GM23248 (cell line): ENCODE measurements around the gene FGGY. TPM values are rescaled to one million over a fixed set of nuclear protein-coding genes. Genes with fewer than 3 reads are reported as not detected.
"Not testable (repeated sequence)": the region's sequence is repeated elsewhere in the genome, so short reads cannot be mapped to it uniquely, and the experiment has no call there.

ENCODE experiments used
- DNase-seq: peaks from one replicate; pipeline ENCODE4 v3.0.0-alpha.2; 2015
- H2AFZ ChIP-seq: fragments of 200-600 bp; sonication (generic); 2 replicates; pipeline ENCODE4 v1.6.1; 2016; ENCODE audit warnings: antibody characterized with exemption
- H3F3A ChIP-seq: fragments of 200-600 bp; sonication (generic); 2 replicates; pipeline ENCODE4 v1.6.1; 2016; ENCODE audit warnings: mild to moderate bottlenecking, antibody characterized with exemption, mixed run types; ENCODE audit not compliant: insufficient read depth
- H3K27ac ChIP-seq: fragments of 200-600 bp; sonication (generic); 2 replicates; pipeline ENCODE4 v1.5.1; 2016; ENCODE audit warnings: mild to moderate bottlenecking
- H3K27me3 ChIP-seq: fragments of 200-600 bp; sonication (generic); replicated peaks from 2 replicates; pipeline ENCODE4 v1.6.1; 2016; ENCODE audit warnings: mild to moderate bottlenecking; ENCODE audit not compliant: insufficient read depth
- H3K36me3 ChIP-seq: fragments of 200-600 bp; sonication (generic); 2 replicates; pipeline ENCODE4 v1.6.1; 2016; ENCODE audit warnings: low read depth, mild to moderate bottlenecking
- H3K4me1 ChIP-seq: fragments of 200-600 bp; sonication (generic); 2 replicates; pipeline ENCODE4 v1.6.1; 2016; ENCODE audit warnings: mild to moderate bottlenecking; ENCODE audit not compliant: insufficient read depth
- H3K4me2 ChIP-seq: fragments of 200-600 bp; sonication (generic); one replicate; pipeline ENCODE4 v1.6.1; 2016; ENCODE audit warnings: mild to moderate bottlenecking; ENCODE audit not compliant: unreplicated experiment
- H3K4me3 ChIP-seq: fragments of 200-600 bp; sonication (generic); 2 replicates; pipeline ENCODE4 v1.5.1; 2016; ENCODE audit warnings: mild to moderate bottlenecking
- H3K79me2 ChIP-seq: fragments of 200-600 bp; sonication (generic); 2 replicates; pipeline ENCODE4 v1.6.1; 2016; ENCODE audit warnings: mild to moderate bottlenecking; ENCODE audit not compliant: insufficient read depth
- H3K9ac ChIP-seq: fragments of 200-600 bp; sonication (generic); 2 replicates; pipeline ENCODE4 v1.6.1; 2016; ENCODE audit warnings: mild to moderate bottlenecking
- H3K9me2 ChIP-seq: fragments of 200-600 bp; sonication (generic); 2 replicates; pipeline ENCODE4 v1.6.1; 2016; ENCODE audit warnings: mixed run types, mild to moderate bottlenecking, moderate library complexity; ENCODE audit not compliant: insufficient read depth
- H3K9me3 ChIP-seq: fragments of 200-600 bp; sonication (generic); one replicate; pipeline ENCODE4 v1.6.1; 2017; ENCODE audit warnings: low read depth
- H4K20me1 ChIP-seq: fragments of 200-600 bp; sonication (generic); 2 replicates; pipeline ENCODE4 v1.6.0; 2016; ENCODE audit not compliant: insufficient read depth
- EZH2 ChIP-seq: fragments of 200-600 bp; sonication (generic); IDR thresholded peaks from 2 replicates; pipeline ENCODE4 v1.6.1; 2018; ENCODE audit warnings: antibody characterized with exemption, mild to moderate bottlenecking; ENCODE audit not compliant: insufficient read depth, poor library complexity, severe bottlenecking
- EZH2phosphoT487 ChIP-seq: fragments of 200-600 bp; sonication (generic); IDR thresholded peaks from 2 replicates; pipeline ENCODE4 v1.6.1; 2018; ENCODE audit warnings: antibody characterized with exemption, moderate library complexity, mild to moderate bottlenecking, low read depth; ENCODE audit not compliant: insufficient read depth
- WGBS, 2 experiments: methylation state at CpG; one replicate each; pipeline ENCODE4 v1.1.6; 2015 to 2017; ENCODE audit warnings: low lambda C conversion rate in 2 of 2, low coverage in 1 of 2; ENCODE audit errors: missing lambda C conversion rate in 2 of 2; 5-methylcytosine and 5-hydroxymethylcytosine counted together
- in situ Hi-C: fragments of 300-500 bp; cut with MboI; formaldehyde crosslinking; loops from 2 replicates; pipeline ENCODE4 v1.15.0; 2020
- polyA plus RNA-seq: library from polyadenylated mRNA; unstranded; fragments of >200 nt; fragmentation: Nextera tagmentation; extraction: Ambion mirVana; gene quantifications from 2 replicates; pipeline ENCODE4 v1.2.1, GENCODE V29; 2016
- total RNA-seq: library from RNA; depleted of rRNA; stranded (reverse); fragments of >200 nt; shearing (Covaris generic); gene quantifications from 2 replicates; pipeline ENCODE4 v1.2.3, GENCODE V29; 2014

Gene FGGY
- total and polyA plus RNA-seq, 2 experiments from 2014 or later = 12.8 to 16.9 TPM

- Histone ChIP-seq H3F3A (peaks cover 3% of the 10 kb centered on the region; the same call in 1 of the 2 replicates), H3K9me3 (no peaks in the 10 kb centered on the region), H3K36me3 (no peaks in the 10 kb centered on the region), H3K27me3 (no peaks in the 10 kb centered on the region), H3K79me2 (no peaks in the 10 kb centered on the region), H4K20me1 (no peaks in the 10 kb centered on the region), H2AFZ (no peak overlapping the region), H3K4me3 (no peak overlapping the region), H3K4me2 (no peak overlapping the region), H3K4me1 (no peaks in the 10 kb centered on the region), H3K27ac (no peak overlapping the region), H3K9me2 (no peaks in the 10 kb centered on the region; the same call in 1 of the 2 replicates), H3K9ac (no peak overlapping the region)
- no peak for TF ChIP-seq EZH2
- TF ChIP-seq EZH2phosphoT487 = no peak
- WGBS, 2 experiments = 78 to 86% methylated on average over 1 of the region's 1 CpG
- peak; percentile 37 for DNase-seq
- in situ Hi-C loops = no loop called here
These were observed 229.3 kb downstream of the FGGY start for GRCh38 chr1:59526240-59526639.

DNA sequence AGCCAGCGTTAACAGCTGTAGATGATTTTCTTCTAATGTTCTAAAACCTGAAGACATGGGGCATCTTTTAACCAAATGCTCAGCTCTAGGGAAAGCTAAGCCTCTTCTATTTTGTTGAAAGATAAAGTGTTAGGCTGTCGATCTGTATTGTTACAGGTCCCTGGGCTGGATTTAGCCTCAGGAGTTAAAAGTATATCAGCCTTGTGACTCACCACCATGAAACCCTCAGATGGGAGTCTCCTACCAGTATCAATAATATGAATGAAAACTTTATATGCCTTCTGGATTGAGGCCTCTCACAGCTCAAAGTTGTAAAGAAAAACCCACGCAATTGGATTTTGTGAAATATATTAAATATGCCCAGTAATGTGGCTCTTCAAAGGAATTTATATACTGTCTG, 231.6 kb downstream of the FGGY start:
- in situ Hi-C loops = no loop called here
- Histone ChIP-seq H3K4me1 (no peaks in the 10 kb centered on the region), H3K36me3 (no peaks in the 10 kb centered on the region), H3K4me3 (no peak overlapping the region), H3K79me2 (no peaks in the 10 kb centered on the region), H3K27ac (no peak overlapping the region), H3K9ac (no peak overlapping the region), H3F3A (no peaks in the 10 kb centered on the region), H3K9me3 (no peaks in the 10 kb centered on the region), H4K20me1 (no peaks in the 10 kb centered on the region), H3K9me2 (no peaks in the 10 kb centered on the region; the same call in 1 of the 2 replicates), H3K27me3 (no peaks in the 10 kb centered on the region), H2AFZ (no peak overlapping the region), H3K4me2 (no peak overlapping the region)
- 64 to 75% methylated on average over 3 of the region's 3 CpGs for WGBS, 2 experiments
- no peak for DNase-seq
- TF ChIP-seq EZH2phosphoT487 (no peak), EZH2 (no peak)

GRCh38 chr1:59528900-59529299, 232.0 kb downstream of the FGGY start:
- H3K27ac ChIP-seq = no peak overlapping the region
- H3F3A ChIP-seq = no peaks in the 10 kb centered on the region
- no peak overlapping the region for H3K9ac ChIP-seq
- in situ Hi-C loops = no loop called here
- no peaks in the 10 kb centered on the region for H3K79me2 ChIP-seq
- no peaks in the 10 kb centered on the region for H4K20me1 ChIP-seq
- no peak overlapping the region for H3K4me3 ChIP-seq
- no peaks in the 10 kb centered on the region; the same call in 1 of the 2 replicates for H3K9me2 ChIP-seq
- no peak overlapping the region for H3K4me2 ChIP-seq
- H3K27me3 ChIP-seq = no peaks in the 10 kb centered on the region
- TF ChIP-seq EZH2phosphoT487 = no peak
- TF ChIP-seq EZH2 = no peak
- no peak overlapping the region for H2AFZ ChIP-seq
- H3K36me3 ChIP-seq = no peaks in the 10 kb centered on the region
- DNase-seq = no peak
- WGBS, 2 experiments = 94 to 97% methylated on average over 2 of the region's 2 CpGs
- no peaks in the 10 kb centered on the region for H3K4me1 ChIP-seq
- no peaks in the 10 kb centered on the region for H3K9me3 ChIP-seq

- no peak overlapping the region for H3K27ac ChIP-seq
- no peaks in the 10 kb centered on the region for H3K4me1 ChIP-seq
- H3K36me3 ChIP-seq = no peaks in the 10 kb centered on the region
- H4K20me1 ChIP-seq = no peaks in the 10 kb centered on the region
- no peak overlapping the region for H2AFZ ChIP-seq
- no peak for DNase-seq
- no peak for TF ChIP-seq EZH2
- no peak for TF ChIP-seq EZH2phosphoT487
- H3K9ac ChIP-seq = no peak overlapping the region
- no peak overlapping the region for H3K4me2 ChIP-seq
- no peaks in the 10 kb centered on the region for H3K9me3 ChIP-seq
- H3K79me2 ChIP-seq = no peaks in the 10 kb centered on the region
- H3K9me2 ChIP-seq = no peaks in the 10 kb centered on the region; the same call in 1 of the 2 replicates
- in situ Hi-C loops = no loop called here
- H3F3A ChIP-seq = no peaks in the 10 kb centered on the region
- H3K27me3 ChIP-seq = no peaks in the 10 kb centered on the region
- H3K4me3 ChIP-seq = no peak overlapping the region
- 91 to 93% methylated on average over 3 of the region's 3 CpGs for WGBS, 2 experiments
These were observed 233.2 kb downstream of the FGGY start for GRCh38 chr1:59530119-59530518.

GRCh38 chr1:59532102-59532501, 235.2 kb downstream of the FGGY start:
- Histone ChIP-seq H3F3A (no peaks in the 10 kb centered on the region), H3K4me2 (no peak overlapping the region), H2AFZ (no peak overlapping the region), H3K36me3 (no peaks in the 10 kb centered on the region), H3K27me3 (no peaks in the 10 kb centered on the region), H3K4me1 (no peaks in the 10 kb centered on the region), H3K9me3 (no peaks in the 10 kb centered on the region), H3K79me2 (no peaks in the 10 kb centered on the region), H4K20me1 (no peaks in the 10 kb centered on the region), H3K27ac (no peak overlapping the region), H3K9me2 (no peaks in the 10 kb centered on the region; the same call in 1 of the 2 replicates), H3K9ac (no peak overlapping the region), H3K4me3 (no peak overlapping the region)
- TF ChIP-seq EZH2 = no peak
- TF ChIP-seq EZH2phosphoT487 = no peak
- in situ Hi-C loops = no loop called here
- DNase-seq = no peak

GRCh38 chr1:59538476-59538875, 241.6 kb downstream of the FGGY start:
- H3K79me2 ChIP-seq, H3K4me2 ChIP-seq, H3K4me3 ChIP-seq, in situ Hi-C loops, H3K9me2 ChIP-seq, DNase-seq, H3K27ac ChIP-seq, H4K20me1 ChIP-seq, H3K9me3 ChIP-seq, H3F3A ChIP-seq, H3K36me3 ChIP-seq, H2AFZ ChIP-seq, H3K9ac ChIP-seq, H3K27me3 ChIP-seq, H3K4me1 ChIP-seq: not testable (repeated sequence)
- 95 to 100% methylated on average over 1 of the region's 2 CpGs for WGBS, 2 experiments
